Karpas-422 (cell line): Measurements from ENCODE around the gene CCR7. TPM values are rescaled to one million over a fixed set of nuclear protein-coding genes. Genes with fewer than 3 reads are reported as not detected.

ENCODE experiments used
- DNase-seq: peaks from one replicate; pipeline ENCODE4 v3.0.0-alpha.2; 2015
- H2AFZ ChIP-seq: fragments of 200-600 bp; sonication (generic); 2 replicates; pipeline ENCODE4 v1.6.1; 2014; ENCODE audit warnings: antibody characterized with exemption, low read length, mixed read lengths
- H3K27ac ChIP-seq: fragments of 200-600 bp; sonication (generic); 2 replicates; pipeline ENCODE4 v1.5.1; 2014; ENCODE audit warnings: mild to moderate bottlenecking, low read length, moderate library complexity
- H3K27me3 ChIP-seq: fragments of 200-600 bp; sonication (generic); 2 replicates; pipeline ENCODE4 v1.6.1; 2014; ENCODE audit warnings: low read length, mixed read lengths
- H3K36me3 ChIP-seq: fragments of 200-600 bp; sonication (generic); 2 replicates; pipeline ENCODE4 v1.6.1; 2014; ENCODE audit warnings: low read length, mixed read lengths; ENCODE audit not compliant: insufficient read depth
- H3K4me1 ChIP-seq: fragments of 200-600 bp; sonication (generic); 2 replicates; pipeline ENCODE4 v1.6.1; 2014; ENCODE audit warnings: mild to moderate bottlenecking, low read length, mixed read lengths
- H3K4me2 ChIP-seq: fragments of 200-600 bp; sonication (generic); 2 replicates; pipeline ENCODE4 v1.6.1; 2014; ENCODE audit warnings: low read length, low read depth, mild to moderate bottlenecking; ENCODE audit not compliant: poor library complexity, severe bottlenecking
- H3K4me3 ChIP-seq: fragments of 200-600 bp; sonication (generic); 2 replicates; pipeline ENCODE4 v1.5.1; 2014; ENCODE audit warnings: mild to moderate bottlenecking, antibody characterized with exemption, low read length, mixed read lengths
- H3K79me2 ChIP-seq: fragments of 200-600 bp; sonication (generic); 2 replicates; pipeline ENCODE4 v1.6.1; 2014; ENCODE audit warnings: mild to moderate bottlenecking, low read length, mixed read lengths
- H3K9ac ChIP-seq: fragments of 200-600 bp; sonication (generic); 2 replicates; pipeline ENCODE4 v1.6.0; 2014; ENCODE audit warnings: low read length
- H3K9me2 ChIP-seq: fragments of 200-600 bp; sonication (generic), shearing (Covaris generic); replicated peaks from 2 replicates; pipeline ENCODE4 v1.6.0; 2014; ENCODE audit warnings: mild to moderate bottlenecking, low read length, moderate library complexity; ENCODE audit not compliant: insufficient read depth
- H3K9me3 ChIP-seq: fragments of 300-700, 200-600 bp; sonication (generic); 2 replicates; pipeline ENCODE4 v1.6.1; 2014; ENCODE audit warnings: low read length, mixed read lengths
- H4K20me1 ChIP-seq: fragments of 200-600 bp; sonication (generic); 2 replicates; pipeline ENCODE4 v1.6.1; 2014; ENCODE audit warnings: mild to moderate bottlenecking, antibody characterized with exemption, low read length, low read depth; ENCODE audit not compliant: insufficient read depth
- total RNA-seq: library from RNA; depleted of rRNA; stranded (reverse); fragments of >200 nt; shearing (Covaris generic); gene quantifications from 2 replicates; pipeline ENCODE4 v1.2.3, GENCODE V29; 2014; ENCODE audit warnings: low replicate concordance

Gene CCR7
- total RNA-seq, 1 experiment from 2014 or later: not detected

GRCh38 chr17:40536295-40537171 is 28.7 kb downstream of the CCR7 start:
- Histone ChIP-seq H3K9me2 (no peaks in the 10 kb centered on the region), H3K4me1 (no peaks in the 10 kb centered on the region), H3K36me3 (no peaks in the 10 kb centered on the region), H3K9me3 (no peaks in the 10 kb centered on the region), H2AFZ (no peak overlapping the region), H3K4me2 (no peak overlapping the region), H3K27ac (no peak overlapping the region), H3K79me2 (no peaks in the 10 kb centered on the region), H3K9ac (no peak overlapping the region), H4K20me1 (no peaks in the 10 kb centered on the region), H3K27me3 (no peaks in the 10 kb centered on the region), H3K4me3 (no peak overlapping the region)
- DNase-seq: no peak

- H3K4me3 ChIP-seq: no peak overlapping the region
- H3K9me2 ChIP-seq: no peaks in the 10 kb centered on the region
- no peak overlapping the region for H3K4me2 ChIP-seq
- no peak overlapping the region for H3K27ac ChIP-seq
- no peaks in the 10 kb centered on the region for H3K27me3 ChIP-seq
- no peaks in the 10 kb centered on the region for H3K4me1 ChIP-seq
- no peaks in the 10 kb centered on the region for H3K9me3 ChIP-seq
- no peaks in the 10 kb centered on the region for H4K20me1 ChIP-seq
- H3K79me2 ChIP-seq: no peaks in the 10 kb centered on the region
- no peak for DNase-seq
- H3K9ac ChIP-seq: no peak overlapping the region
- no peak overlapping the region for H2AFZ ChIP-seq
- H3K36me3 ChIP-seq: no peaks in the 10 kb centered on the region
These were observed 29.4 kb downstream of the CCR7 start for GRCh38 chr17:40535924-40536294.

GRCh38 chr17:40535438-40535837 is 29.8 kb downstream of the CCR7 start:
- Histone ChIP-seq H3K36me3 (no peaks in the 10 kb centered on the region), H3K79me2 (no peaks in the 10 kb centered on the region), H3K27ac (no peak overlapping the region), H3K9me3 (no peaks in the 10 kb centered on the region), H3K9ac (no peak overlapping the region), H3K9me2 (no peaks in the 10 kb centered on the region), H3K27me3 (no peaks in the 10 kb centered on the region), H3K4me1 (no peaks in the 10 kb centered on the region), H2AFZ (no peak overlapping the region), H3K4me3 (no peak overlapping the region), H3K4me2 (no peak overlapping the region), H4K20me1 (no peaks in the 10 kb centered on the region)
- no peak for DNase-seq

- Histone ChIP-seq H2AFZ (no peak overlapping the region), H3K36me3 (no peaks in the 10 kb centered on the region), H3K9ac (no peak overlapping the region), H3K4me1 (no peaks in the 10 kb centered on the region), H3K4me3 (no peak overlapping the region), H3K9me2 (no peaks in the 10 kb centered on the region), H3K4me2 (no peak overlapping the region), H3K27ac (no peak overlapping the region), H3K9me3 (no peaks in the 10 kb centered on the region), H4K20me1 (no peaks in the 10 kb centered on the region), H3K79me2 (no peaks in the 10 kb centered on the region), H3K27me3 (no peaks in the 10 kb centered on the region)
- DNase-seq: no peak
These were observed 30.7 kb downstream of the CCR7 start for GRCh38 chr17:40534371-40535189.

GRCh38 chr17:40533896-40534295 is 31.4 kb downstream of the CCR7 start:
- Histone ChIP-seq H3K4me1 (no peaks in the 10 kb centered on the region), H3K36me3 (no peaks in the 10 kb centered on the region), H3K9me2 (no peaks in the 10 kb centered on the region), H3K9ac (no peak overlapping the region), H3K79me2 (no peaks in the 10 kb centered on the region), H3K27me3 (no peaks in the 10 kb centered on the region), H3K4me3 (no peak overlapping the region), H3K4me2 (no peak overlapping the region), H3K27ac (no peak overlapping the region), H2AFZ (no peak overlapping the region), H3K9me3 (no peaks in the 10 kb centered on the region), H4K20me1 (no peaks in the 10 kb centered on the region)
- no peak for DNase-seq

GRCh38 chr17:40532520-40533253 is 32.6 kb downstream of the CCR7 start:
- no peaks in the 10 kb centered on the region for H3K36me3 ChIP-seq
- no peak for DNase-seq
- H3K27ac ChIP-seq: no peak overlapping the region
- no peak overlapping the region for H3K9ac ChIP-seq
- no peaks in the 10 kb centered on the region for H3K9me2 ChIP-seq
- no peaks in the 10 kb centered on the region for H4K20me1 ChIP-seq
- H3K79me2 ChIP-seq: no peaks in the 10 kb centered on the region
- H3K9me3 ChIP-seq: no peaks in the 10 kb centered on the region
- no peaks in the 10 kb centered on the region for H3K4me1 ChIP-seq
- no peak overlapping the region for H3K4me3 ChIP-seq
- H3K27me3 ChIP-seq: no peaks in the 10 kb centered on the region
- H3K4me2 ChIP-seq: no peak overlapping the region
- H2AFZ ChIP-seq: no peak overlapping the region

- H3K27me3 ChIP-seq: no peaks in the 10 kb centered on the region
- H2AFZ ChIP-seq: no peak overlapping the region
- no peak overlapping the region for H3K27ac ChIP-seq
- no peak overlapping the region for H3K9ac ChIP-seq
- H3K4me2 ChIP-seq: no peak overlapping the region
- H4K20me1 ChIP-seq: no peaks in the 10 kb centered on the region
- no peaks in the 10 kb centered on the region for H3K9me3 ChIP-seq
- no peaks in the 10 kb centered on the region for H3K4me1 ChIP-seq
- DNase-seq: no peak
- no peaks in the 10 kb centered on the region for H3K36me3 ChIP-seq
- H3K9me2 ChIP-seq: no peaks in the 10 kb centered on the region
- no peak overlapping the region for H3K4me3 ChIP-seq
- H3K79me2 ChIP-seq: no peaks in the 10 kb centered on the region
These were observed 34.0 kb downstream of the CCR7 start for GRCh38 chr17:40531051-40531991.
